Stimulated activated CD4-positive, alpha-beta T cell treated with anti-CD3 and anti-CD28 coated beads, Interleukin-12 subunit alpha, Interleukin-12 subunit beta, amount 100 ng/mL, for 4 hours (primary cell): ENCODE measurements around the gene TESPA1.

Experiments
- DNase-seq: peaks from one replicate; pipeline ENCODE4 v3.0.0-alpha.2; 2020

The TESPA1 gene

GRCh38 chr12:54941659-54942058 is 42.9 kb downstream of the TESPA1 start:
- DNase-seq: no peak

- no peak for DNase-seq
These were observed 43.7 kb downstream of the TESPA1 start for GRCh38 chr12:54940727-54941315.

- no peak for DNase-seq
These were observed 46.6 kb downstream of the TESPA1 start for GRCh38 chr12:54937929-54938328.

GRCh38 chr12:54937376-54937775 is 47.2 kb downstream of the TESPA1 start:
- no peak for DNase-seq

GRCh38 chr12:54936736-54937135 is 47.8 kb downstream of the TESPA1 start:
- DNase-seq: no peak

- DNase-seq: peak; percentile 25
These were observed 49.2 kb downstream of the TESPA1 start for GRCh38 chr12:54935235-54935951.

GRCh38 chr12:54934419-54934818 is 50.1 kb downstream of the TESPA1 start:
- no peak for DNase-seq

GRCh38 chr12:54933376-54933775 is 51.2 kb downstream of the TESPA1 start:
- DNase-seq: no peak

GRCh38 chr12:54932691-54933090 is 51.9 kb downstream of the TESPA1 start:
- no peak for DNase-seq

- DNase-seq: no peak
These were observed 52.5 kb downstream of the TESPA1 start for GRCh38 chr12:54932038-54932437.

GRCh38 chr12:54929998-54930397 is 54.6 kb downstream of the TESPA1 start:
- no peak for DNase-seq

- DNase-seq: no peak
These were observed 58.3 kb downstream of the TESPA1 start for GRCh38 chr12:54926246-54926645.

GRCh38 chr12:54924972-54925707 is 59.4 kb downstream of the TESPA1 start:
- no peak for DNase-seq

GRCh38 chr12:54917001-54917488 is 67.5 kb downstream of the TESPA1 start:
- no peak for DNase-seq
